ENCODE results near the gene SLC5A8. TPM values are rescaled to one million over a fixed set of nuclear protein-coding genes. Genes with fewer than 3 reads are reported as not detected.
"Not testable (repeated sequence)": the region's sequence is repeated elsewhere in the genome, so short reads cannot be mapped to it uniquely, and the experiment has no call there.

Gene SLC5A8
- total RNA-seq, 1 donor from 2014 or later = not detected

GRCh38 chr12:101207086-101207780 lies 2.8 kb downstream of the SLC5A8 start:
- no peaks in the 10 kb centered on the region for H3K36me3 Mint-ChIP-seq (ENCODE audit: low read depth)
- H3K9me3 Mint-ChIP-seq = no peaks in the 10 kb centered on the region
- peaks cover 24% of the 10 kb centered on the region for H3K27me3 Mint-ChIP-seq (ENCODE audit: low read depth)
- DNase-seq (ENCODE audit: low spot score) = no peak
- no peaks in the 10 kb centered on the region for H3K4me1 Mint-ChIP-seq (ENCODE audit: low read depth)
- intact Hi-C loops (cut with micrococcal nuclease) = no loop called here
- no peak overlapping the region for H3K4me3 Mint-ChIP-seq (ENCODE audit: low read depth)
- no peak overlapping the region for H3K27ac Mint-ChIP-seq

GRCh38 chr12:101204602-101205304 lies 5.3 kb downstream of the SLC5A8 start:
- H3K4me1 Mint-ChIP-seq (ENCODE audit: low read depth) = no peaks in the 10 kb centered on the region
- no peak overlapping the region for H3K4me3 Mint-ChIP-seq (ENCODE audit: low read depth)
- no peaks in the 10 kb centered on the region for H3K36me3 Mint-ChIP-seq (ENCODE audit: low read depth)
- intact Hi-C loops (cut with micrococcal nuclease) = no loop called here
- no peak for DNase-seq (ENCODE audit: low spot score)
- H3K27ac Mint-ChIP-seq = no peak overlapping the region
- peaks cover 16% of the 10 kb centered on the region for H3K27me3 Mint-ChIP-seq (ENCODE audit: low read depth)
- no peaks in the 10 kb centered on the region for H3K9me3 Mint-ChIP-seq

- no peak overlapping the region for H3K4me3 Mint-ChIP-seq (ENCODE audit: low read depth)
- DNase-seq (ENCODE audit: low spot score) = no peak
- H3K4me1 Mint-ChIP-seq (ENCODE audit: low read depth) = no peaks in the 10 kb centered on the region
- intact Hi-C loops (cut with micrococcal nuclease) = no loop called here
- H3K27me3 Mint-ChIP-seq (ENCODE audit: low read depth) = peaks cover 4% of the 10 kb centered on the region
- no peaks in the 10 kb centered on the region for H3K36me3 Mint-ChIP-seq (ENCODE audit: low read depth)
- no peak overlapping the region for H3K27ac Mint-ChIP-seq
- H3K9me3 Mint-ChIP-seq = no peaks in the 10 kb centered on the region
Observed at GRCh38 chr12:101200824-101201223, 9.2 kb downstream of the SLC5A8 start.

GRCh38 chr12:101200145-101200544 lies 9.9 kb downstream of the SLC5A8 start:
- intact Hi-C loops (cut with micrococcal nuclease) = no loop called here
- H3K9me3 Mint-ChIP-seq = no peaks in the 10 kb centered on the region
- H3K27me3 Mint-ChIP-seq (ENCODE audit: low read depth) = peaks cover 3% of the 10 kb centered on the region
- H3K36me3 Mint-ChIP-seq (ENCODE audit: low read depth) = no peaks in the 10 kb centered on the region
- H3K4me1 Mint-ChIP-seq (ENCODE audit: low read depth) = no peaks in the 10 kb centered on the region
- no peak overlapping the region for H3K27ac Mint-ChIP-seq
- no peak overlapping the region for H3K4me3 Mint-ChIP-seq (ENCODE audit: low read depth)
- no peak for DNase-seq (ENCODE audit: low spot score)

GRCh38 chr12:101186291-101186690 lies 23.7 kb downstream of the SLC5A8 start:
- Mint-ChIP-seq H3K9me3 (no peaks in the 10 kb centered on the region), H3K4me3 (ENCODE audit: low read depth) (no peak overlapping the region)

GRCh38 chr12:101181776-101182175 lies 28.3 kb downstream of the SLC5A8 start:
- intact Hi-C loops (cut with micrococcal nuclease) = no loop called here

More at GRCh38 chr12:101186291-101186690, 23.7 kb downstream of the SLC5A8 start:
- Mint-ChIP-seq H3K36me3 (ENCODE audit: low read depth) (no peaks in the 10 kb centered on the region), H3K27ac (no peak overlapping the region), H3K4me1 (ENCODE audit: low read depth) (no peaks in the 10 kb centered on the region), H3K27me3 (ENCODE audit: low read depth) (no peaks in the 10 kb centered on the region)
- DNase-seq (ENCODE audit: low spot score) = no peak
- intact Hi-C loops (cut with micrococcal nuclease) = no loop called here

GRCh38 chr12:101174541-101174940 lies 35.5 kb downstream of the SLC5A8 start:
- Mint-ChIP-seq H3K36me3 (ENCODE audit: low read depth) (no peaks in the 10 kb centered on the region), H3K9me3 (no peaks in the 10 kb centered on the region), H3K27ac (no peak overlapping the region), H3K4me3 (ENCODE audit: low read depth) (no peak overlapping the region), H3K27me3 (ENCODE audit: low read depth) (no peaks in the 10 kb centered on the region), H3K4me1 (ENCODE audit: low read depth) (no peaks in the 10 kb centered on the region)
- intact Hi-C loops (cut with micrococcal nuclease) = no loop called here
- no peak for DNase-seq (ENCODE audit: low spot score)

More at GRCh38 chr12:101181776-101182175, 28.3 kb downstream of the SLC5A8 start:
- no peaks in the 10 kb centered on the region for H3K36me3 Mint-ChIP-seq (ENCODE audit: low read depth)
- H3K9me3 Mint-ChIP-seq = no peaks in the 10 kb centered on the region
- DNase-seq (ENCODE audit: low spot score) = no peak
- no peaks in the 10 kb centered on the region for H3K4me1 Mint-ChIP-seq (ENCODE audit: low read depth)
- H3K27ac Mint-ChIP-seq = no peak overlapping the region
- no peak overlapping the region for H3K4me3 Mint-ChIP-seq (ENCODE audit: low read depth)
- H3K27me3 Mint-ChIP-seq (ENCODE audit: low read depth) = no peaks in the 10 kb centered on the region

- no peaks in the 10 kb centered on the region for H3K36me3 Mint-ChIP-seq (ENCODE audit: low read depth)
- intact Hi-C loops (cut with micrococcal nuclease) = no loop called here
- DNase-seq (ENCODE audit: low spot score) = no peak
Observed at GRCh38 chr12:101173197-101173749, 36.8 kb downstream of the SLC5A8 start.

GRCh38 chr12:101172316-101172715 lies 37.7 kb downstream of the SLC5A8 start:
- Mint-ChIP-seq H3K9me3 (no peaks in the 10 kb centered on the region), H3K4me3 (ENCODE audit: low read depth) (no peak overlapping the region), H3K27me3 (ENCODE audit: low read depth) (no peaks in the 10 kb centered on the region), H3K36me3 (ENCODE audit: low read depth) (no peaks in the 10 kb centered on the region), H3K4me1 (ENCODE audit: low read depth) (no peaks in the 10 kb centered on the region), H3K27ac (no peak overlapping the region)
- DNase-seq (ENCODE audit: low spot score) = no peak
- intact Hi-C loops (cut with micrococcal nuclease) = no loop called here

More at GRCh38 chr12:101173197-101173749, 36.8 kb downstream of the SLC5A8 start:
- H3K4me1 Mint-ChIP-seq (ENCODE audit: low read depth) = no peaks in the 10 kb centered on the region
- no peaks in the 10 kb centered on the region for H3K27me3 Mint-ChIP-seq (ENCODE audit: low read depth)
- no peaks in the 10 kb centered on the region for H3K9me3 Mint-ChIP-seq
- no peak overlapping the region for H3K4me3 Mint-ChIP-seq (ENCODE audit: low read depth)
- no peak overlapping the region for H3K27ac Mint-ChIP-seq

- no peaks in the 10 kb centered on the region for H3K9me3 Mint-ChIP-seq
- no peaks in the 10 kb centered on the region for H3K36me3 Mint-ChIP-seq (ENCODE audit: low read depth)
- no peaks in the 10 kb centered on the region for H3K4me1 Mint-ChIP-seq (ENCODE audit: low read depth)
- no peak for DNase-seq (ENCODE audit: low spot score)
- no peak overlapping the region for H3K4me3 Mint-ChIP-seq (ENCODE audit: low read depth)
- intact Hi-C loops (cut with micrococcal nuclease) = no loop called here
- no peak overlapping the region for H3K27ac Mint-ChIP-seq
- no peaks in the 10 kb centered on the region for H3K27me3 Mint-ChIP-seq (ENCODE audit: low read depth)
Observed at GRCh38 chr12:101168001-101168400, 42.0 kb downstream of the SLC5A8 start.

GRCh38 chr12:101166866-101167265 lies 43.2 kb downstream of the SLC5A8 start:
- intact Hi-C loops (cut with micrococcal nuclease) = no loop called here
- H3K4me1 Mint-ChIP-seq (ENCODE audit: low read depth) = no peaks in the 10 kb centered on the region
- H3K27ac Mint-ChIP-seq = no peak overlapping the region
- no peaks in the 10 kb centered on the region for H3K27me3 Mint-ChIP-seq (ENCODE audit: low read depth)
- no peak overlapping the region for H3K4me3 Mint-ChIP-seq (ENCODE audit: low read depth)
- H3K9me3 Mint-ChIP-seq = no peaks in the 10 kb centered on the region
- DNase-seq (ENCODE audit: low spot score) = no peak
- no peaks in the 10 kb centered on the region for H3K36me3 Mint-ChIP-seq (ENCODE audit: low read depth)

GRCh38 chr12:101165319-101165718 lies 44.7 kb downstream of the SLC5A8 start:
- H3K9me3 Mint-ChIP-seq = no peaks in the 10 kb centered on the region
- H3K36me3 Mint-ChIP-seq (ENCODE audit: low read depth) = no peaks in the 10 kb centered on the region
- H3K4me3 Mint-ChIP-seq (ENCODE audit: low read depth) = no peak overlapping the region
- H3K27ac Mint-ChIP-seq = no peak overlapping the region
- no peaks in the 10 kb centered on the region for H3K27me3 Mint-ChIP-seq (ENCODE audit: low read depth)
- DNase-seq (ENCODE audit: low spot score) = no peak
- H3K4me1 Mint-ChIP-seq (ENCODE audit: low read depth) = no peaks in the 10 kb centered on the region
- intact Hi-C loops (cut with micrococcal nuclease) = no loop called here

- H3K27ac Mint-ChIP-seq; H3K36me3 Mint-ChIP-seq (ENCODE audit: low read depth); H3K9me3 Mint-ChIP-seq; H3K27me3 Mint-ChIP-seq (ENCODE audit: low read depth); H3K4me1 Mint-ChIP-seq (ENCODE audit: low read depth); DNase-seq (ENCODE audit: low spot score); H3K4me3 Mint-ChIP-seq (ENCODE audit: low read depth); intact Hi-C loops (cut with micrococcal nuclease): not testable (repeated sequence)
Observed at GRCh38 chr12:101145777-101146431, 64.1 kb downstream of the SLC5A8 start.
